NCI-H1930 (cell line): Measurements from ENCODE around the gene BAZ1A.
"Not testable (repeated sequence)": the region's sequence is repeated elsewhere in the genome, so short reads cannot be mapped to it uniquely, and the experiment has no call there.

Source experiments
- DNase-seq, 2 experiments: peaks; one replicate each; lab custom pipeline; 2025; lab: John Stamatoyannopoulos, UW

BAZ1A gene

DNA sequence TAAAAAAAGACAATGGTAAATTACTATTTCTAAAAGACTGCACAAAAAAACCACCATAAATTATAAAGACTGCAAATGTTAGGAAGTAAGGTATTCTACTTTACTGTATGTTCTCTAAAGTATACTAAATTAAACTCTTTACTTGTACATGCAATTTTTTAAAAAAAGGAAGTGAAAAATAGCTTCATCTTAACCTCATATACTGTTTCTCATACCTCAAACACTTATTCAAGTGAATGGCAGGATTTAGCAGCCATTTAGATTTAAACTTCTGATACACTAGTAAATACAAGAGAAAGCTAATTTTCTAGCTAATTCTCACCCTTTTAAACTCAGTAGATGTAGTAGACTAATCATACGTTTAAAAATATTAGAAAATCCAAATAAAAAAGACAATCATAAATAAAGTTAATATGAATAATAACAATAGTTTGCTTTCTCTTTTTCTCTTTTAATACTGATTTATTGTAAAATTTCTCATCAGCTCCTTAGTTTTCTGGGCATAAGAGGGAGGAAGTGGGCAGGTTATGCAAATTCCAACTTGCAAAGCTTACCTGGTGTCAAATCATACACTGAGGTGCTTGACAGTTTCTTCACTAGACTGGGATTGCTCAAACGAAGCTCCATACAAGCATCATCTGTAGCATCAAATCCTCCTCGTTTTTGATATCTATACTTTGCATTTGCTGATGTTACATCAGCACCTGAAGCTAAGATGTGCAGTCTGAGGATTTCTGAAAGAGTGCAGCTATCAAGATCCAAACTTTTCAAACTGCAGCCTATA lies 89.7 kb downstream of the BAZ1A start:
- no peak for DNase-seq

- DNase-seq: no peak
Measured at GRCh38 chr14:34782031-34782430, 93.1 kb downstream of the BAZ1A start.

- DNase-seq: no peak
Measured at GRCh38 chr14:34781242-34781641, 93.9 kb downstream of the BAZ1A start.

DNA sequence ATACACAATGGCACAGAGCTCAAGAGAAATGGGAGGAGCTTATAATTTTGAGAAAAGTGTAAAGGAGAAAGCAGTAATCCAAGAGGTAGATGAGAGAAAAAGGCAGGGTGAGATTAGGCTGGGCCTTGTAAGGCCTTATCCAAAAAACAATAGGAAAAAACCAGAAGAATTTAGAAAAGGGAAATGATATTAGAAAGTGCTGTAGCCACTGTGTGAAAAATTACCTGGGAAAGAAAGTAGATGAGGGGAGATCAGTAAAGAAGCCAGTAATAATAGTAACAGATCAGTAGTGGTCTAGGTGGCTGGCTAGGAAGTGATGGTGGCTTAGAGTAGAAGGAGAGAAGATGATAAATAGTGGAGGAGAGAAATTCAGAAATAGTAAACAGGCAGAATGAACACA lies 94.5 kb downstream of the BAZ1A start:
- no peak for DNase-seq

DNA sequence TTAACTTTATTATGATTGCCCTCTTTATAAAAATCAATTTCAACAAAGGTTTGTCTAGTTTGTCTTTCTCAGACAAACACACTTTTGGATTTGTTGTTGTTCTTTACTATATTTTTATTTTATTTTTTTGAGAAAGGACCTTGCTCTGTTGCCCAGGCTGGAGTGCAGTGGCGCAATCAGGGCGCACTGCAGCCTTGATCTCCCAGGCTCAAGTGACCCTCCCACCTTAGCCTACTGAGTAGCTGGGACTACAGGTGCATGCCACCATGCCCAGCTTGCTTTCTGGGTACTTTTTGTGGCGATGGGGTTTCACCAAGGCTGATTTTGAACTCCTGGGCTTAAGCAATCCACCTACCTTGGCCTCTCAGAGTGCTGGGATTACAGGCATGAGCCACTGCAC lies 96.4 kb downstream of the BAZ1A start:
- no peak for DNase-seq

GRCh38 chr14:34776611-34777010 lies 98.5 kb downstream of the BAZ1A start:
- DNase-seq: no peak

DNA sequence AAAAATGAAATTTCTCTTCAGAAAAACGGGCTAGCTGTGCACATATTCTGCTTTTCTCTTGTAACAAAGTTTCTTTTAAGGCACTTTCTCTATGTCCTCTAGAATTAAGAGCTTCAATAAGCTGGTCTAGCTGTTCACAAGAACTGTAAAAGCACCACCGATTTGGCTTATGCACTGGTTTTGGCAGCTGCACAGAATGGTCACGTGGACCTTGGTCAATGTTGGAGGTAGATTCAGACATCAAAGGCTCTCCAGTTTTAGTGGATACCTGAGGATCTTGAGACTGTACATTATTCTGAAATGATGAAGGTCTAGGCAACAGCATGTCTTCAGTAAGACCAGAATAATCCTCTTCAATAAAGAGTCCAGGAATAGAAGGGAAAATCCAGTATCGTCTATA lies 99.2 kb downstream of the BAZ1A start:
- DNase-seq: no peak

DNA sequence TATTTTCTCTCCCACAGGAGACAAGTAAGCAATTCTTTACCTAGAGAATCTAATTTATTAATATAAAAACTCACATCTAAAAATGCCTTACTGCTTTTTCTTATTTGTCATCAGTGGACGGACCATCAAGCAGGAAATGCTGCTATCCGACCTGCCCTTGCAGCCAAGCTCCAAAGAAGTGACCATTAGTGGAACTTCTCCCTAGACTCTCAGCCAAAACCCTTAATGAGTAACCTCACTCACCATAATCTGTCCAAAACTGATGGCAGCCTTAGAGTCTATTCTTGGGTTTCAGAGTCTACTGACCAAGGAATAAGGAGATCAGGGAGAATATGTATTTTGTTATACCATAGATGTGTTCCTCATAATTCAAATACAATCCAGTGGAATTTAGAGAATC lies 99.8 kb downstream of the BAZ1A start:
- DNase-seq: no peak

GRCh38 chr14:34770901-34771300 lies 104.3 kb downstream of the BAZ1A start:
- no peak for DNase-seq

DNA sequence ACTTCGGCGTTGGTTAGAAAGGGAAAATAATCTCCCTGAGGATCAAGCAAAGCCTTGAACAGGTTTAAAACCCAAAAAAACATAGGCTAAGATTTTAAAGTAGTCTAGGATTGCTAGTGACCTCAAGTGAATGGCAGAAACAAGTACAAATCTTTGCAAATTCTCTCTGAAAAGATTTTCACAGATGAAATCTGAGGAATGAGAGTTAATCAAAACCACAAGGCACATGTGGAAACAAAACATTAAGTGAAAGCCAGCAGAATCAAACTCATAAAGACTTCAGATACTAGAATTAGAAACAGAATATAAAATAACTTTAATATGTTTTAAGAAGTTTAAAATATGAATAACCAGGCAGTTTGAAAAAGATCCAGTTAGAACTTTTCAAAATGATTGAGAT lies 108.6 kb downstream of the BAZ1A start:
- DNase-seq: no peak

GRCh38 chr14:34766060-34766459 lies 109.1 kb downstream of the BAZ1A start:
- DNase-seq: no peak

- no peak for DNase-seq
Measured at GRCh38 chr14:34755215-34755614, 119.9 kb downstream of the BAZ1A start.

- DNase-seq: no peak
Measured at GRCh38 chr14:34754687-34755086, 120.5 kb downstream of the BAZ1A start.

DNA sequence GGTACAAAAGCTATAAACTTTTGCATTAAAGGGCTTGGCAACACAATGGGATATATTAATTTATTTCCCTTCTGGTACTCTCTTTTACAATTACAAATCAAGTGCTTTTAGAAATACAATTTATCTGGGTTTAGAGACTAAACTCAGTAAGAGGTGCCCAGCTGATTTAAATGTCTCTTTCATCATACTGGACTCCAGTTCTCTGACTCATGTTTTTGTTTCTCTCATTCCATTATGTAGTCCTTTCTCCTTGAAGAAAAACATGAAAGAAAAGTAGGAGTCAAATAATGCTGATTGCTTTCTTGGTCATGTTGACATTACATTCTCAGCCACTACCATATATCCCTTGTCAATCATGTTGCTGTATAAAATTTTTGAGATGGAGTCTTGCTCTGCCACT lies 124.5 kb downstream of the BAZ1A start:
- DNase-seq: no peak

DNA sequence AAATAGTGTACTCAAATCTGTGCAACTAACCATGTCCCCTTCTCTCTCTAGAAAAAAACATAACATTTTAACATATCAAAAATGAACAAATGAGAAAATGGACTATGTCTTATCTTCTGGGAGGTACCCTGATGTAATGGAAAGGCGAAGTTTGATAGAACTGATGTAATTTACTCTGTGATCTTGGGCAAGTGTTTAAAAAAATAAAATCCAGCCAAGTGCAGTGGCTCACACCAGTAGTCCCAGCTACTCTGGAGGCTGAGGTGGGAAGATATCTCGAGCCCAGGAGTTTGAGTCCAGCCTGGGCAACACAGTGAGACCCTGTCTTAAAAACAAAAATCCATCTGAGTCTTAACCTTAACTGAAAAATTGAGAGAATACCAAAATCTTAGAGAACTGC lies 124.9 kb downstream of the BAZ1A start:
- no peak for DNase-seq

DNA sequence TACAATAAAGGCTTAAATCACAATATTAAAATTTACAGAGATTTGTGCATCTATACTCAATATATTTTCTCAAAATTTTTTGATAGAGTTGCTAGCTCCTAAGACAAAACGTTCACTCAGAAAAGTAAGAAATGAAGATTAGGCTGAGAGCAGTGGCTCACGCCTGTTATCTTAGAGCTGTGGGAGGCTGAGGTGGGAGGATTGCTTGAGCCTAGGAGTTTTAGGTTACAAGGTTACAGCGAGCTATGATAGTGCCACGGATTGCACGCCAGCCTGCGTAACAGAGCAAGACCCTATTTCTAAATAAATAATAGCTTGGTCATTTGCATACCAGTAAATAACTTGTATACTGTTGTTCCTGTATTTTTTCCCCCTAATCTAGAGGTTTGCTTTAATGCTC lies 125.8 kb downstream of the BAZ1A start:
- no peak for DNase-seq

- DNase-seq: no peak
Measured at GRCh38 chr14:34742270-34743115, 132.7 kb downstream of the BAZ1A start.

- DNase-seq: no peak
Measured at GRCh38 chr14:34741840-34742239, 133.3 kb downstream of the BAZ1A start.

- not testable (repeated sequence) for DNase-seq
Measured at GRCh38 chr14:34740139-34740538, 135.0 kb downstream of the BAZ1A start.

DNA sequence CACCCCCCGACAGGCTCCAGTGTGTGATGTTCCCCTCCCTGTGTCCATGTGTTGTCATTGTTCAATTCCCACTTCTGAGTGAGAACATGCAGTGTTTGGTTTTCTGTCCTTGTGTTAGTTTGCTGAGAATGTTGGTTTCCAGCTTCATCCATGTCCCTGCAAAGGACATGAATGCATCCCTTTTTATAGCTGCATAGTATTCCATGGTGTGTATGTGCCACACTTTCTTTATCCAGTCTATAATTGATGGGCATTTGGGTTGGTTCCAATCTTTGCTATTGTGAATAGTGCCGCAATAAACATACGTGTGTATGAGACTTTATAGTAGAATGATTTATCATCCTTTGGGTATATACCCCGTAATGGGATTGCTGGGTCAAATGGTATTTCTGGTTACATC lies 138.1 kb downstream of the BAZ1A start:
- DNase-seq: not testable (repeated sequence)

GRCh38 chr14:34733245-34733644 lies 141.9 kb downstream of the BAZ1A start:
- no peak for DNase-seq

GRCh38 chr14:34732802-34733201 lies 142.4 kb downstream of the BAZ1A start:
- DNase-seq: no peak

DNA sequence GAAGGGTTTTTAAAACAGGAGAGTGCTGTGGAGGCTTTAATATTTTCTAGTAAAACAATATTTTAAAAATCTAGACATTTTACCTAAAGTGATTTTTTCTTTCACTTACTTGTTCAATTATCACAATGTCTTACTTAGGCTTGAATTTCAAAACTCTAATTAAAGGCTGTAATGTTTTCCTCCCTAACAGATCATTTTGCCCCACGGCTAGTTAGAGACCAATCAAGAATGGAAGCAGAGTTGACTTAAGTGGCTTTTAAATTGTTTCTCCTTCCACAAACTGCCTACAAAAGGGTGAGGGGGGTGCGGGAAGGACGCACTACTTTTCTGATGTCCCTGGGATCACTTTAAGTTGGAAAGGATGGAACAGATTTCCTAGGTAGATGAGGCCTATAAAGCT lies 151.3 kb downstream of the BAZ1A start:
- DNase-seq: no peak
